Measurements from ENCODE around the gene NR1H3. TPM values are rescaled to one million over a fixed set of nuclear protein-coding genes. Genes with fewer than 3 reads are reported as not detected.

NR1H3 gene
- total and polyA plus RNA-seq, 2 donors (not counting 1 experiment from before 2014, with no cell fraction given), result 21.3 to 56.3 TPM

DNA sequence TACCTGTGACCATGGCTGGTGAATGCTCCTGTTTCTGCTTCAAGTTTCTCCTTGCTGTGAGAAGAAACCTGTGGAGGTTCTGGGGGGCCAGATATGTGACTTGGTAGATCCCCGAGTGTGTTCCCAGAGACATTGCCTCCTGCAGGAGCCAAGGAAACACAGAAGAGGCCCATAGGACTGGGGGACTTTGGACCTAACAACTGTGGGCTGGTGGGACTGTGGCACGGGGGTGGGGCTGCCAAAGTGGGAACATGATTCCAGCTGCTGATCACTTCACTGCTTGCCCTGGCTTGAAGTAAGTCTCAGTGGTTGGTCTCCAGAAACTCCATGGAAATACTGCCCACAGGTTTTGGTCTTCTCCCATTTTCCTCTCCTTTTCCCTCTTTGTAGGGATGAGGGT, 4.1 kb upstream of the NR1H3 start:
- Histone ChIP-seq H3K9me3 (ENCODE audit: control insufficient read depth, insufficient read depth, low read depth, low read length) (no peaks in the 10 kb centered on the region), H3K27ac (ENCODE audit: insufficient read depth, low read length) (no peak overlapping the region), H3K4me3 (replicated peaks in 1 of 4; ENCODE audit: control extremely low read depth in 1 of 4, insufficient read depth in 1 of 4, low read depth in 3 of 4, low read length in 4 of 4) (no peak overlapping the region), H3K4me1 (ENCODE audit: control insufficient read depth, extremely low read depth, insufficient read depth, low read length) (peaks cover 29% of the 10 kb centered on the region), H3K79me2 (ENCODE audit: control insufficient read depth, insufficient read depth, low read length) (peaks cover 8% of the 10 kb centered on the region), H3K4me2 (ENCODE audit: extremely low read depth, insufficient read depth, low read length) (no peak overlapping the region), H3K9ac (ENCODE audit: insufficient read depth, low read length) (no peak overlapping the region), H4K20me1 (ENCODE audit: control insufficient read depth, extremely low read depth, insufficient read depth, low read length) (no peaks in the 10 kb centered on the region), H3K36me3 (ENCODE audit: control insufficient read depth, insufficient read depth, low read length) (no peaks in the 10 kb centered on the region), H3K27me3 (ENCODE audit: control insufficient read depth, insufficient read depth, low read length) (no peaks in the 10 kb centered on the region), H2AFZ (ENCODE audit: low read length) (no peak overlapping the region)
- DNase-seq (ENCODE audit: low read depth in 2 of 2), result no peak
- TF ChIP-seq, protein P1, sequence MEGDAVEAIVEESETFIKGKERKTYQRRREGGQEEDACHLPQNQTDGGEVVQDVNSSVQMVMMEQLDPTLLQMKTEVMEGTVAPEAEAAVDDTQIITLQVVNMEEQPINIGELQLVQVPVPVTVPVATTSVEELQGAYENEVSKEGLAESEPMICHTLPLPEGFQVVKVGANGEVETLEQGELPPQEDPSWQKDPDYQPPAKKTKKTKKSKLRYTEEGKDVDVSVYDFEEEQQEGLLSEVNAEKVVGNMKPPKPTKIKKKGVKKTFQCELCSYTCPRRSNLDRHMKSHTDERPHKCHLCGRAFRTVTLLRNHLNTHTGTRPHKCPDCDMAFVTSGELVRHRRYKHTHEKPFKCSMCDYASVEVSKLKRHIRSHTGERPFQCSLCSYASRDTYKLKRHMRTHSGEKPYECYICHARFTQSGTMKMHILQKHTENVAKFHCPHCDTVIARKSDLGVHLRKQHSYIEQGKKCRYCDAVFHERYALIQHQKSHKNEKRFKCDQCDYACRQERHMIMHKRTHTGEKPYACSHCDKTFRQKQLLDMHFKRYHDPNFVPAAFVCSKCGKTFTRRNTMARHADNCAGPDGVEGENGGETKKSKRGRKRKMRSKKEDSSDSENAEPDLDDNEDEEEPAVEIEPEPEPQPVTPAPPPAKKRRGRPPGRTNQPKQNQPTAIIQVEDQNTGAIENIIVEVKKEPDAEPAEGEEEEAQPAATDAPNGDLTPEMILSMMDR (conservative IDR thresholded peaks at IDR 0.05 in 1 of 2, IDR thresholded peaks at IDR 0.05 in 1 of 2; ENCODE audit: low read depth in 1 of 2, low read length in 2 of 2), result no peak
- TF ChIP-seq EZH2 (IDR thresholded peaks at IDR 0.05; ENCODE audit: low read length, missing control alignments), result no peak

DNA sequence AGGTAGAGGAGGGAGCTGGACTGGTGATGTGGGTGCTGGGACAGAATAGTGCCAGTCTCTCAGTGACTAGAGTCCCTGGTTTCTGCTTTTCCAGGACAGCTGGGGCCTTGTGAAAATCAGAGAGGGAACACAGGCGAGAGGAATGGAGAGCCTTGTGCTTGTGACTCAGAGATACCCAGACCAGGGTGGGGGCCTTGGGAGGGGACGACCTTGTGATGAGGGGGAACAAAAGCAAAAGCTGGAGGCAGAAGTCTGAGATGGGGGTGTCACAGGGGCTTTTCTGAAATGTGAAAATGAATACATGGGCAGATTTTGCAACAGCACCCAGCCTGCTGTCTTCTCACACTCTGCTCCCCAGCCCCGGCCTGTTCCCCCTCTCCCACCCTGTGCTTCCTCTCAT, 3.4 kb upstream of the NR1H3 start:
- peaks cover 33% of the 10 kb centered on the region for H3K4me1 ChIP-seq (ENCODE audit: control insufficient read depth, extremely low read depth, insufficient read depth, low read length)
- TF ChIP-seq, protein P1 (conservative IDR thresholded peaks at IDR 0.05 in 1 of 2, IDR thresholded peaks at IDR 0.05 in 1 of 2; ENCODE audit: low read depth in 1 of 2, low read length in 2 of 2), result no peak
- no peak for TF ChIP-seq EZH2 (IDR thresholded peaks at IDR 0.05; ENCODE audit: low read length, missing control alignments)
- H3K4me2 ChIP-seq (ENCODE audit: extremely low read depth, insufficient read depth, low read length), result peak overlapping the region; percentile 15
- no peak overlapping the region for H3K4me3 ChIP-seq (replicated peaks in 1 of 4; ENCODE audit: control extremely low read depth in 1 of 4, insufficient read depth in 1 of 4, low read depth in 3 of 4, low read length in 4 of 4)
- peak overlapping the region; percentile 34 for H3K27ac ChIP-seq (ENCODE audit: insufficient read depth, low read length)
- H2AFZ ChIP-seq (ENCODE audit: low read length), result peak overlapping the region; percentile 43
- no peaks in the 10 kb centered on the region for H4K20me1 ChIP-seq (ENCODE audit: control insufficient read depth, extremely low read depth, insufficient read depth, low read length)
- no peaks in the 10 kb centered on the region for H3K9me3 ChIP-seq (ENCODE audit: control insufficient read depth, insufficient read depth, low read depth, low read length)
- DNase-seq (ENCODE audit: low read depth in 2 of 2), result peak in 1 of 2 donors; percentile 52
- H3K27me3 ChIP-seq (ENCODE audit: control insufficient read depth, insufficient read depth, low read length), result no peaks in the 10 kb centered on the region
- peaks cover 4% of the 10 kb centered on the region for H3K79me2 ChIP-seq (ENCODE audit: control insufficient read depth, insufficient read depth, low read length)
- H3K9ac ChIP-seq (ENCODE audit: insufficient read depth, low read length), result peak overlapping the region; percentile 20
- no peaks in the 10 kb centered on the region for H3K36me3 ChIP-seq (ENCODE audit: control insufficient read depth, insufficient read depth, low read length)

DNA sequence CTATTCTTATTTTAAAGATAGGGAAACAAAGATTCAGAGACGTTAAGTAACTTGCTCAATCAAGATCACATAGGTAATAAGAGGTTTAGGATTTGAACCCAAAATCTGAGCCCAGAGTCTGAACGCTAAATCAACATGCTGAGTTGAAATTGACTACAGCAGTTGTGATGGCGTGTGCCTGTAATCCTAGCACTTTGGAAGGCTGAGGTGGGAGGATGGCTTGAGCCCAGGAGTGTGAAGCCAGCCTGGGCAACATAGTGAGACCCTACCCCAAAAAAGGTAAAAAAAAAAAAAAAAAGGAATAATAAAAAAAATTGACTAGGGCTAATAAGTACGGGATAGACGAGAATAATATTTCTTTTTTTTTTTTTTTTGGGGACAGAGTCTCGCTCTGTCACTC, 1.4 kb upstream of the NR1H3 start:
- H3K9ac ChIP-seq (ENCODE audit: insufficient read depth, low read length), result no peak overlapping the region
- peaks cover 33% of the 10 kb centered on the region for H3K4me1 ChIP-seq (ENCODE audit: control insufficient read depth, extremely low read depth, insufficient read depth, low read length)
- TF ChIP-seq, protein P1 (conservative IDR thresholded peaks at IDR 0.05 in 1 of 2, IDR thresholded peaks at IDR 0.05 in 1 of 2; ENCODE audit: low read depth in 1 of 2, low read length in 2 of 2), result no peak
- no peak for TF ChIP-seq EZH2 (IDR thresholded peaks at IDR 0.05; ENCODE audit: low read length, missing control alignments)
- no peak overlapping the region for H3K4me3 ChIP-seq (replicated peaks in 1 of 4; ENCODE audit: control extremely low read depth in 1 of 4, insufficient read depth in 1 of 4, low read depth in 3 of 4, low read length in 4 of 4)
- H4K20me1 ChIP-seq (ENCODE audit: control insufficient read depth, extremely low read depth, insufficient read depth, low read length), result no peaks in the 10 kb centered on the region
- H3K9me3 ChIP-seq (ENCODE audit: control insufficient read depth, insufficient read depth, low read depth, low read length), result no peaks in the 10 kb centered on the region
- peaks cover 2% of the 10 kb centered on the region for H3K36me3 ChIP-seq (ENCODE audit: control insufficient read depth, insufficient read depth, low read length)
- H3K4me2 ChIP-seq (ENCODE audit: extremely low read depth, insufficient read depth, low read length), result no peak overlapping the region
- H3K27ac ChIP-seq (ENCODE audit: insufficient read depth, low read length), result no peak overlapping the region
- H3K79me2 ChIP-seq (ENCODE audit: control insufficient read depth, insufficient read depth, low read length), result no peaks in the 10 kb centered on the region
- no peak for DNase-seq (ENCODE audit: low read depth in 2 of 2)
- no peaks in the 10 kb centered on the region for H3K27me3 ChIP-seq (ENCODE audit: control insufficient read depth, insufficient read depth, low read length)
- H2AFZ ChIP-seq (ENCODE audit: low read length), result no peak overlapping the region

Data from fibroblast of lung (primary cell).